ENCODE measurements around the gene SLC4A1AP. TPM values are rescaled to one million over a fixed set of nuclear protein-coding genes. Genes with fewer than 3 reads are reported as not detected.
A peak's percentile ranks its signal among the peaks of the same experiment; 100 is the strongest.

Gene SLC4A1AP
- total and polyA plus RNA-seq, 2 of the 13 experiments (the other 11 are each of a cell fraction or from before 2014, with no cell fraction given), result 15.3 to 44.6 TPM

DNA sequence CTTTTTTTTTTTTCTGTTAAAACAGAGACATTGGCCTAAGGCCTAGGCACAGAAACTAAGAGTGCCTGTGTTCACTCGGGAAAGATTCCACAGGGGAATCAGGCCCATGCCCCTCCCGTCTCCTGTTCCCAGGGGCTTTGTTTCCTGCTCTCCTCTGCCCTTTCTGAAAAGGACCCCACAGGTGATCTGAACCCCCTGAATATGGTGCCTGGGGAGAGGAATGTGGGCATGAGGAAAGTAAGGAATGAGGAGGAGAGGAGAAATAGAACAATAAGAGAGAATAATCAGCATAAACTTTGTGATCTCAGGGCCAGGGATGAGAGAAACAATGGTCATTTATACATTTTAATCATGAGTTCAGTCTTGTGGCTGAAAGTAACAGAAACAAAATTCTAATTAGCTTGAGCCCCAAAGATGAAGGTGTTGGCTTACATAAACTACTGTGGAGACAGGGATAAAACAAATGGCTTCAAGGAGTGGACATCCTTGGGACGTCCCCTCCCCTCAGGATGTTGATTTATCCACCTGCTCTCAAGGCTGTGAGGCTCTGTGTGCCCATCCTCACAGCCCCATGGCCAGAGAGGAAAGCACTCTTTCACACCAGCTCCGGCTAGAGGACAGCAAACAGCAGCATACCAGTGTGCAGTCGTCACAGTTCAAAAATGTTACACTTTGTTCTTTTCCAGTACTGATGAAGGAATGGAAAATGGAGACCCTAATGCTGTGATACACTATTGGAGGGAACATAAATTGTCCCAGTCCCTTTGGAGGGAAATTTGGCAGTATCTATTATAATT lies 61.4 kb downstream of the SLC4A1AP start (continued):
- TF ChIP-seq ZNF33B (CRISPR knock-in tag; IDR thresholded peaks at IDR 0.05) (no peak), FOXP1 (IDR thresholded peaks at IDR 0.05) (no peak), FOXP1 (CRISPR knock-in tag; IDR thresholded peaks at IDR 0.05) (peak; percentile 54; the same call in 1 of the 2 replicates), ZNF292 (CRISPR knock-in tag; IDR thresholded peaks at IDR 0.05; ENCODE audit: borderline replicate concordance, low read depth) (peak; percentile 78; the same call in 1 of the 2 replicates), CREM (IDR thresholded peaks at IDR 0.05) (no peak), CREM (CRISPR knock-in tag; IDR thresholded peaks at IDR 0.05) (no peak), ZNF670 (CRISPR knock-in tag; IDR thresholded peaks at IDR 0.05; ENCODE audit: borderline replicate concordance) (0 out of 2 replicates have a peak, but pooled peaks have one; percentile 49), RCOR2 (CRISPR knock-in tag; IDR thresholded peaks at IDR 0.05) (peak; percentile 75; the same call in 1 of the 2 replicates), HNRNPL (IDR thresholded peaks at IDR 0.05; ENCODE audit: low read depth, low read length) (no peak), DNMT1 (CRISPR knock-in tag; IDR thresholded peaks at IDR 0.05) (no peak), ELF3 (CRISPR knock-in tag; IDR thresholded peaks at IDR 0.05) (peak; percentile 89), NFATC3 (CRISPR knock-in tag; IDR thresholded peaks at IDR 0.05) (no peak), FOXK1 (CRISPR knock-in tag; IDR thresholded peaks at IDR 0.05; ENCODE audit: borderline replicate concordance, low read depth) (peak; percentile 58; the same call in 1 of the 2 replicates), ZNF230 (CRISPR knock-in tag; IDR thresholded peaks at IDR 0.05) (0 out of 2 replicates have a peak, but pooled peaks have one; percentile 46), ZNF761 (CRISPR knock-in tag; conservative IDR thresholded peaks at IDR 0.05) (no peak), ZNF543 (CRISPR knock-in tag; IDR thresholded peaks at IDR 0.05) (no peak), MTA1 (CRISPR knock-in tag; IDR thresholded peaks at IDR 0.05; ENCODE audit: borderline replicate concordance) (0 out of 2 replicates have a peak, but pooled peaks have one; percentile 36), IKZF4 (CRISPR knock-in tag; IDR thresholded peaks at IDR 0.05; ENCODE audit: borderline replicate concordance, low read depth, not compliant biosample characterization) (no peak)
- TF ChIP-seq, protein P1, sequence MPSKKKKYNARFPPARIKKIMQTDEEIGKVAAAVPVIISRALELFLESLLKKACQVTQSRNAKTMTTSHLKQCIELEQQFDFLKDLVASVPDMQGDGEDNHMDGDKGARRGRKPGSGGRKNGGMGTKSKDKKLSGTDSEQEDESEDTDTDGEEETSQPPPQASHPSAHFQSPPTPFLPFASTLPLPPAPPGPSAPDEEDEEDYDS (CRISPR knock-in tag; IDR thresholded peaks at IDR 0.05), result peak; percentile 71
- TF ChIP-seq, protein P2, sequence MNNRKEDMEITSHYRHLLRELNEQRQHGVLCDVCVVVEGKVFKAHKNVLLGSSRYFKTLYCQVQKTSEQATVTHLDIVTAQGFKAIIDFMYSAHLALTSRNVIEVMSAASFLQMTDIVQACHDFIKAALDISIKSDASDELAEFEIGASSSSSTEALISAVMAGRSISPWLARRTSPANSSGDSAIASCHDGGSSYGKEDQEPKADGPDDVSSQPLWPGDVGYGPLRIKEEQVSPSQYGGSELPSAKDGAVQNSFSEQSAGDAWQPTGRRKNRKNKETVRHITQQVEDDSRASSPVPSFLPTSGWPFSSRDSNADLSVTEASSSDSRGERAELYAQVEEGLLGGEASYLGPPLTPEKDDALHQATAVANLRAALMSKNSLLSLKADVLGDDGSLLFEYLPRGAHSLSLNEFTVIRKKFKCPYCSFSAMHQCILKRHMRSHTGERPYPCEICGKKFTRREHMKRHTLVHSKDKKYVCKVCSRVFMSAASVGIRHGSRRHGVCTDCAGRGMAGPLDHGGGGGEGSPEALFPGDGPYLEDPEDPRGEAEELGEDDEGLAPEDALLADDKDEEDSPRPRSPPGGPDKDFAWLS (CRISPR knock-in tag; IDR thresholded peaks at IDR 0.05; ENCODE audit: borderline replicate concordance), result no peak
- TF ChIP-seq, protein P3, sequence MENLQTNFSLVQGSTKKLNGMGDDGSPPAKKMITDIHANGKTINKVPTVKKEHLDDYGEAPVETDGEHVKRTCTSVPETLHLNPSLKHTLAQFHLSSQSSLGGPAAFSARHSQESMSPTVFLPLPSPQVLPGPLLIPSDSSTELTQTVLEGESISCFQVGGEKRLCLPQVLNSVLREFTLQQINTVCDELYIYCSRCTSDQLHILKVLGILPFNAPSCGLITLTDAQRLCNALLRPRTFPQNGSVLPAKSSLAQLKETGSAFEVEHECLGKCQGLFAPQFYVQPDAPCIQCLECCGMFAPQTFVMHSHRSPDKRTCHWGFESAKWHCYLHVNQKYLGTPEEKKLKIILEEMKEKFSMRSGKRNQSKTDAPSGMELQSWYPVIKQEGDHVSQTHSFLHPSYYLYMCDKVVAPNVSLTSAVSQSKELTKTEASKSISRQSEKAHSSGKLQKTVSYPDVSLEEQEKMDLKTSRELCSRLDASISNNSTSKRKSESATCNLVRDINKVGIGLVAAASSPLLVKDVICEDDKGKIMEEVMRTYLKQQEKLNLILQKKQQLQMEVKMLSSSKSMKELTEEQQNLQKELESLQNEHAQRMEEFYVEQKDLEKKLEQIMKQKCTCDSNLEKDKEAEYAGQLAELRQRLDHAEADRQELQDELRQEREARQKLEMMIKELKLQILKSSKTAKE (CRISPR knock-in tag; IDR thresholded peaks at IDR 0.05; ENCODE audit: borderline replicate concordance), result 0 out of 2 replicates have a peak, but pooled peaks have one; percentile 32
- TF ChIP-seq, protein P4, sequence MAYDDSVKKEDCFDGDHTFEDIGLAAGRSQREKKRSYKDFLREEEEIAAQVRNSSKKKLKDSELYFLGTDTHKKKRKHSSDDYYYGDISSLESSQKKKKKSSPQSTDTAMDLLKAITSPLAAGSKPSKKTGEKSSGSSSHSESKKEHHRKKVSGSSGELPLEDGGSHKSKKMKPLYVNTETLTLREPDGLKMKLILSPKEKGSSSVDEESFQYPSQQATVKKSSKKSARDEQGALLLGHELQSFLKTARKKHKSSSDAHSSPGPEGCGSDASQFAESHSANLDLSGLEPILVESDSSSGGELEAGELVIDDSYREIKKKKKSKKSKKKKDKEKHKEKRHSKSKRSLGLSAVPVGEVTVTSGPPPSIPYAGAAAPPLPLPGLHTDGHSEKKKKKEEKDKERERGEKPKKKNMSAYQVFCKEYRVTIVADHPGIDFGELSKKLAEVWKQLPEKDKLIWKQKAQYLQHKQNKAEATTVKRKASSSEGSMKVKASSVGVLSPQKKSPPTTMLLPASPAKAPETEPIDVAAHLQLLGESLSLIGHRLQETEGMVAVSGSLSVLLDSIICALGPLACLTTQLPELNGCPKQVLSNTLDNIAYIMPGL (CRISPR knock-in tag; IDR thresholded peaks at IDR 0.05; ENCODE audit: borderline replicate concordance in 1 of 2, low read depth in 1 of 2), result 0 out of 4 replicates have a peak, but pooled peaks of 1 of the 2 experiments have one; percentile 68

All from HepG2 (cell line).